GM12873 (cell line): ENCODE data around the gene B4GALNT3.

Experiments used
- TF ChIP-seq, protein P1 (sequence below): IDR thresholded peaks from 2 replicates; pipeline ENCODE4 v1.5.1; 2012; ENCODE audit warnings: low read depth, mild to moderate bottlenecking, moderate library complexity, low read length, control low read depth; ENCODE audit not compliant: insufficient read depth; ENCODE audit errors: missing control alignments

B4GALNT3 gene

DNA sequence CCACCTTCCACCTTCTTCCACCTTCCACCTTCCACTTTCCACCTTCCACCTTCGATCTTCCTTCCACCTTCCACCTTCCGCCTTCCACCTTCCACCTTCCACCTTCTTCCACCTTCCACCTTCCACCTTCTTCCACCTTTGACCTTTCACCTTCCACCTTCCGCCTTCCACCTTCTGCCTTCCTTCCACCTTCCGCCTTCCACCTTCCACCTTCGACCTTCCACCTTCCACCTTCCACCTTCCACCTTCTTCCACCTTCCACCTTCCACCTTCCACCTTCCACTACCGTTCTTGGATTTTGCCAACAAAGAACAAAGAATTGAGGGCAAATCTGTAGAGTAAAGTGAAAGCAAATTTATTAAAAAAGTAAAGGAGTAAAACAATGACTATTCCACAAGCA, 53.2 kb downstream of the B4GALNT3 start:
- TF ChIP-seq, protein P1, sequence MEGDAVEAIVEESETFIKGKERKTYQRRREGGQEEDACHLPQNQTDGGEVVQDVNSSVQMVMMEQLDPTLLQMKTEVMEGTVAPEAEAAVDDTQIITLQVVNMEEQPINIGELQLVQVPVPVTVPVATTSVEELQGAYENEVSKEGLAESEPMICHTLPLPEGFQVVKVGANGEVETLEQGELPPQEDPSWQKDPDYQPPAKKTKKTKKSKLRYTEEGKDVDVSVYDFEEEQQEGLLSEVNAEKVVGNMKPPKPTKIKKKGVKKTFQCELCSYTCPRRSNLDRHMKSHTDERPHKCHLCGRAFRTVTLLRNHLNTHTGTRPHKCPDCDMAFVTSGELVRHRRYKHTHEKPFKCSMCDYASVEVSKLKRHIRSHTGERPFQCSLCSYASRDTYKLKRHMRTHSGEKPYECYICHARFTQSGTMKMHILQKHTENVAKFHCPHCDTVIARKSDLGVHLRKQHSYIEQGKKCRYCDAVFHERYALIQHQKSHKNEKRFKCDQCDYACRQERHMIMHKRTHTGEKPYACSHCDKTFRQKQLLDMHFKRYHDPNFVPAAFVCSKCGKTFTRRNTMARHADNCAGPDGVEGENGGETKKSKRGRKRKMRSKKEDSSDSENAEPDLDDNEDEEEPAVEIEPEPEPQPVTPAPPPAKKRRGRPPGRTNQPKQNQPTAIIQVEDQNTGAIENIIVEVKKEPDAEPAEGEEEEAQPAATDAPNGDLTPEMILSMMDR, result no peak

DNA sequence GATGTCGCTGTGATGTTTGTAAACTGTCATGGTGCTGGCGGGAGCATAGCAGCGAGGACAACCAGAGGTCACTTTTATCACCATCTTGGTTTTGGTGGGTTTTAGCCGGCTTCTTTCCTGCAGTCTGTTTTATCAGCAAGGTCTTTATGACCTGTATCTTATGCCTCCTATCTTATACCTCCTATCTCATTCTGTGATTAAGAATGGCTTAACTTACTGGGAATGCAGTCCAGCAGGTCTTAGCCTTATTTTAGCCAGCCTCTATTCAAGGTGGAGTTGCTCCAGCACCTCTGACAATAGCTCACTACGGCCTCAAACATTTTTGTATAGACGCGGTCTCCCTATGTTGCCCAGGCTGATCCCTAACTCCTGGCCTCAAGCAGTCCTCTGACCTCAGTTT, 53.7 kb downstream of the B4GALNT3 start:
- TF ChIP-seq, protein P1, result no peak

DNA sequence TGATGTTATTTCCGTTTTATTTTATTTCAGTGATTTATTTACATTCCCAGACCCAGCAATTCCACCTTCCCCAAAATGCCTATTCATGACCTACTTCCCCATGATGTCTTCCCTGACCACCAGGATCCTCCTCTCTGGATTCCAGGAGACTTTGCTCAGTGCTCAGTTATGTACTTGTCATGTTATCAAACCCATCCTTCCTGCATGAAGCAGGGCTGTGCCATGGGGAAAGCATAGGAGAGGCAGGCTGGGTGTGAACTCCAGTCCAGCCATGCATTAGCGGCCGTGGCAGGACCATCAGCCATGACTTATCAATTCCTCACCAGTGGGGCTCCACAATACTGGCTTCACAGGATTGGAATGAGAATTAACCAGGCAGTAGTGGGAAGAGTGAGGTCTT, 57.8 kb downstream of the B4GALNT3 start:
- TF ChIP-seq, protein P1, result no peak

GRCh38 chr12:520119-520518, 60.4 kb downstream of the B4GALNT3 start:
- TF ChIP-seq, protein P1, result no peak

- TF ChIP-seq, protein P1, result no peak
These were observed 63.1 kb downstream of the B4GALNT3 start for GRCh38 chr12:522692-523378.

DNA sequence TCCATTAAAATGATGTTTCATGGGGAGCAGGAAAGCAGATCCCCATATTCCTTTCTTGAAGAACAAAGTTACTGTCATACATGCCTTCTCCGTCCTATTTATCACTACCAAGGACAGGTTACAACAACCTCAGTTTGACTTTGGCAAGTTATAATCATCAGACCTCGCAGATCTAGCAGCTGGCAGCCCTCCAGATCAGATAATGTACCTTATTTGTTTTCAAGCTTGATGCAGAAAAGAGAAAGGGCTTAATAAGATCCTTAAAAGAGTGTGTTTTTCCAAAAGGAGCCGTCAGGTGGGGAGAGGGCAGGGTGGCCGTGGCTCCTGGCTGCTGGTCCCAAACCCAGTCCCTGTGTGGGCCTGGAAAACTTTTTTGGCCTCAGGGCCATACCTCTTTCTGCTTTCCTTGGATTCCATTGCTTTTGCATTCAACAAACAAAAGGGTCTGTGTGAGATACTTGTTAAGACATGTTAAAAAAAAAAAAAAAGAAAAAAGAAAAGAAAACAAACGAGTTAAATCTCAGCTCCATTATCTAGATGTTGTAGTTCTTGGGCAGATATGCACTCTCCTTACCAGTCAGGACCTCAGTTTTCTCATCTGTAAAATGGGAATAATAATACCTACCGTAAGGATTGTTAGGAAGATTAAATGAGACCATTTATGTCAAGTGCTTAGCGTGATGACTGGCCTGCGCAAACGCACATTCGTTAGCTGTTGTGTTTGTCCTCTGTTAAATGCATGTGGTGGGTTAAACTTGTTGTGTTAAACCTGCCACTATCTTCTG, 64.6 kb downstream of the B4GALNT3 start:
- TF ChIP-seq, protein P1, result no peak

- TF ChIP-seq, protein P1, result no peak
These were observed 66.3 kb downstream of the B4GALNT3 start for GRCh38 chr12:526089-526488.
